Keratinocyte (primary cell): Measurements from ENCODE around the gene TIMM8B.
A peak's percentile ranks its signal among the peaks of the same experiment; 100 is the strongest.

Experiments used
- CTCF ChIP-seq, 3 experiments: IDR thresholded peaks in 1 of 3; conservative IDR thresholded peaks in 1 of 3; optimal IDR thresholded peaks in 1 of 3; 2 replicates in 2 of 3; 3 replicates in 1 of 3; pipeline versions ENCODE3 to v1.5.1; 2011; ENCODE audit warnings: low read length in 3 of 3, mild to moderate bottlenecking in 3 of 3, moderate library complexity in 2 of 3, control low read depth in 1 of 3, inconsistent platforms in 1 of 3; ENCODE audit not compliant: insufficient read depth in 2 of 3; ENCODE audit errors: extremely low read depth in 1 of 3
- EZH2 ChIP-seq: IDR thresholded peaks from one replicate; pipeline ENCODE4 v1.6.1; 2012; ENCODE audit warnings: inconsistent platforms, mild to moderate bottlenecking, low read length, moderate library complexity

- TF ChIP-seq CTCF (optimal IDR thresholded peaks at IDR 0.05 in 1 of 3, IDR thresholded peaks at IDR 0.05 in 1 of 3, conservative IDR thresholded peaks at IDR 0.05 in 1 of 3; ENCODE audit: extremely low read depth in 1 of 3, insufficient read depth in 2 of 3, low read length in 3 of 3) (peak; percentile 23 to 58 (median 28)), EZH2 (no peak)
Measured at GRCh38 chr11:112086422-112087191, at the start of gene TIMM8B, which contains the start of gene SDHD.
